HG03039 (cell line): ENCODE data around the gene FAM241B.

Experiments used
- ATAC-seq: cut with Tn5 transposase; IDR thresholded peaks from one replicate; pipeline ENCODE4 v1.9.1; 2021; ENCODE audit warnings: mild to moderate bottlenecking, moderate library complexity; ENCODE audit not compliant: unreplicated experiment

FAM241B gene

GRCh38 chr10:69663369-69663947 lies 33.4 kb downstream of the FAM241B start:
- ATAC-seq, result no peak

- no peak for ATAC-seq
These were observed 35.6 kb downstream of the FAM241B start for GRCh38 chr10:69665474-69666320.

GRCh38 chr10:69666756-69667155 lies 36.7 kb downstream of the FAM241B start:
- no peak for ATAC-seq

- ATAC-seq, result no peak
These were observed 38.7 kb downstream of the FAM241B start for GRCh38 chr10:69668721-69669120.

GRCh38 chr10:69669409-69669808 lies 39.4 kb downstream of the FAM241B start:
- no peak for ATAC-seq

GRCh38 chr10:69673521-69673920 lies 43.5 kb downstream of the FAM241B start:
- no peak for ATAC-seq

GRCh38 chr10:69674786-69675185 lies 44.7 kb downstream of the FAM241B start:
- no peak for ATAC-seq

GRCh38 chr10:69676301-69676700 lies 46.3 kb downstream of the FAM241B start:
- no peak for ATAC-seq

GRCh38 chr10:69677985-69678654 lies 48.1 kb downstream of the FAM241B start:
- ATAC-seq, result no peak

GRCh38 chr10:69679736-69680135 lies 49.7 kb downstream of the FAM241B start:
- ATAC-seq, result no peak

GRCh38 chr10:69680610-69681009 lies 50.6 kb downstream of the FAM241B start:
- no peak for ATAC-seq

GRCh38 chr10:69681436-69681835 lies 51.4 kb downstream of the FAM241B start:
- ATAC-seq, result no peak

- no peak for ATAC-seq
These were observed 53.0 kb downstream of the FAM241B start for GRCh38 chr10:69682955-69683474.
